ENCODE measurements around the gene LAMA1. TPM values are rescaled to one million over a fixed set of nuclear protein-coding genes. Genes with fewer than 3 reads are reported as not detected.
"Not testable (repeated sequence)": the region's sequence is repeated elsewhere in the genome, so short reads cannot be mapped to it uniquely, and the experiment has no call there.

Gene LAMA1
- 12.2 TPM for total RNA-seq

GRCh38 chr18:7117390-7118355, at the start of gene LAMA1:
Gene LAMA1, minus strand, starts transcription at chr18:7117797. Its CDS starts 77 bp downstream, at chr18:7117720.
- FAIRE-seq (no peak), DNase-seq (ENCODE audit: low spot score in 2 of 2) (peak; percentile 33 to 38)

GRCh38 chr18:7165846-7166393, 48.3 kb upstream of the LAMA1 start:
- FAIRE-seq (no peak), DNase-seq (ENCODE audit: low spot score in 2 of 2) (no peak)

GRCh38 chr18:7164323-7165004, 46.9 kb upstream of the LAMA1 start:
- FAIRE-seq (no peak), DNase-seq (ENCODE audit: low spot score in 2 of 2) (peak in 1 of 2 donors; percentile 48)

- FAIRE-seq: no peak
These were observed 40.6 kb upstream of the LAMA1 start for GRCh38 chr18:7158216-7158615.

GRCh38 chr18:7157760-7158159, 40.2 kb upstream of the LAMA1 start:
- DNase-seq (ENCODE audit: low spot score in 2 of 2) (no peak), FAIRE-seq (no peak)

More at GRCh38 chr18:7158216-7158615, 40.6 kb upstream of the LAMA1 start:
- no peak for DNase-seq (ENCODE audit: low spot score in 2 of 2)

GRCh38 chr18:7155887-7156286, 38.3 kb upstream of the LAMA1 start:
- FAIRE-seq (no peak), DNase-seq (ENCODE audit: low spot score in 2 of 2) (no peak)

- no peak for FAIRE-seq
These were observed 37.5 kb upstream of the LAMA1 start for GRCh38 chr18:7155092-7155491.

GRCh38 chr18:7152440-7152839, 34.8 kb upstream of the LAMA1 start:
- no peak for DNase-seq (ENCODE audit: low spot score in 2 of 2)
- FAIRE-seq: no peak

More at GRCh38 chr18:7155092-7155491, 37.5 kb upstream of the LAMA1 start:
- no peak for DNase-seq (ENCODE audit: low spot score in 2 of 2)

- FAIRE-seq (no peak), DNase-seq (ENCODE audit: low spot score in 2 of 2) (no peak)
These were observed 29.8 kb upstream of the LAMA1 start for GRCh38 chr18:7147399-7147798.

GRCh38 chr18:7146067-7146466, 28.5 kb upstream of the LAMA1 start:
- no peak for FAIRE-seq
- no peak for DNase-seq (ENCODE audit: low spot score in 2 of 2)

GRCh38 chr18:7144921-7145320, 27.3 kb upstream of the LAMA1 start:
- DNase-seq (ENCODE audit: low spot score in 2 of 2); FAIRE-seq: not testable (repeated sequence)

GRCh38 chr18:7141287-7141686, 23.7 kb upstream of the LAMA1 start:
- no peak for DNase-seq (ENCODE audit: low spot score in 2 of 2)
- FAIRE-seq: no peak

- DNase-seq (ENCODE audit: low spot score in 2 of 2) (no peak), FAIRE-seq (no peak)
These were observed 21.8 kb upstream of the LAMA1 start for GRCh38 chr18:7139409-7139808.

GRCh38 chr18:7133181-7133580, 15.6 kb upstream of the LAMA1 start:
- DNase-seq (ENCODE audit: low spot score in 2 of 2) (no peak), FAIRE-seq (no peak)

- FAIRE-seq: no peak
- no peak for DNase-seq (ENCODE audit: low spot score in 2 of 2)
These were observed 15.0 kb upstream of the LAMA1 start for GRCh38 chr18:7132356-7133150.

- DNase-seq (ENCODE audit: low spot score in 2 of 2): no peak
- FAIRE-seq: no peak
These were observed 4.8 kb upstream of the LAMA1 start for GRCh38 chr18:7122376-7122775.

- FAIRE-seq (no peak), DNase-seq (ENCODE audit: low spot score in 2 of 2) (no peak)
These were observed 706 bp downstream of the LAMA1 start for GRCh38 chr18:7116792-7117389.

GRCh38 chr18:7116001-7116730, 1.4 kb downstream of the LAMA1 start:
- no peak for FAIRE-seq
- no peak for DNase-seq (ENCODE audit: low spot score in 2 of 2)

- no peak for DNase-seq (ENCODE audit: low spot score in 2 of 2)
These were observed 4.7 kb downstream of the LAMA1 start for GRCh38 chr18:7112936-7113335.

More at GRCh38 chr18:7112936-7113335, 4.7 kb downstream of the LAMA1 start:
- no peak for FAIRE-seq

Measured in frontal cortex (tissue), 4 donors.